ENCODE measurements around the gene DDIT4.
A peak's percentile ranks its signal among the peaks of the same experiment; 100 is the strongest.
"Not testable (repeated sequence)": the region's sequence is repeated elsewhere in the genome, so short reads cannot be mapped to it uniquely, and the experiment has no call there.

The DDIT4 gene

DNA sequence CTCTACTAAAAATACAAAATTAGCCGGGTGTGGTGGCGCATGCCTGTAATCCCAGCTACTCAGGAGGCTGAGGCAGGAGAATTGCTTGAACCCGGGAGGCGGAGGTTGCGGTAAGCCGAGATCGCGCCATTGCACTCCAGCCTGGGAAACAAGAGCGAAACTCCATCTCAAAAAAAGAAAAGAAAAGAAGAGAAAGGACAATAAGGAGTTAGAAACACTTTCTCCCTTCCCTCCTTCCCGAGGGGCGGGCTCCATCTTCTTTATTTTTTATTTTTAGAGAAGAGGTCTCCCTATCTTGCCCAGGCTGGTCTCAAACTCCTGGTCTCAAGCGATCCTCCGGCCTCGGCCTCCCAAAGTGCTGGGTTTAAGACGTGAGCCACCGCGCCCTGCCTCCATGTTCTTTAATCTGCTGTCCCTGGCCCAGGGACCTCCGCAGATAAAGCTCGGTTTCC, 23.1 kb downstream of the DDIT4 start:
- DNase-seq: not testable (repeated sequence)

DNA sequence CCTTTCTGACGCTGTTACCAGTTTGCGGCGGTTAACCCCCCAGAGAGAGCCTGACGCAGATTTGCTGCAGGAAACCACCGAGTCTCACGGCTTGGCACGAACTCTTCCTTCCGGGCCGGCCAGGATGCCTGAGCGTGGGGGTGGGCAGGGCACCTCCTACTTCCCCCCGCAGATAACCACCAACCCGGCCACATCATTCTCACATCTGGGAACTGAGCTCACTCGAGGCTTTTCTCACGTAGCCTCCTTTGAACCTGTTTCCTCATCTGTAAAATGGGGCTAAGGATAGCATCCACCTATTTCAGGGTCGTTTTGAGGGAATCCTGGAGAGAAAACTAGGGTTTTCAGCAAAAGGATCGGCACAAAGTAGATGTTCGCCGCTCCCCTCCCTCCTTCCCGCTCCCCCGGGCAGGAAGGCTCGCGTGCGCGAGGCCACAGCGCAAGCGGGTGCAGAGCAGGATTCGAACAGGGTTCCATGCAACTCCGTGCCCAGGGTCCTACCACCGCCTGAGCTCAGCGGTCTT, 23.6 kb downstream of the DDIT4 start:
- no peak for DNase-seq

DNA sequence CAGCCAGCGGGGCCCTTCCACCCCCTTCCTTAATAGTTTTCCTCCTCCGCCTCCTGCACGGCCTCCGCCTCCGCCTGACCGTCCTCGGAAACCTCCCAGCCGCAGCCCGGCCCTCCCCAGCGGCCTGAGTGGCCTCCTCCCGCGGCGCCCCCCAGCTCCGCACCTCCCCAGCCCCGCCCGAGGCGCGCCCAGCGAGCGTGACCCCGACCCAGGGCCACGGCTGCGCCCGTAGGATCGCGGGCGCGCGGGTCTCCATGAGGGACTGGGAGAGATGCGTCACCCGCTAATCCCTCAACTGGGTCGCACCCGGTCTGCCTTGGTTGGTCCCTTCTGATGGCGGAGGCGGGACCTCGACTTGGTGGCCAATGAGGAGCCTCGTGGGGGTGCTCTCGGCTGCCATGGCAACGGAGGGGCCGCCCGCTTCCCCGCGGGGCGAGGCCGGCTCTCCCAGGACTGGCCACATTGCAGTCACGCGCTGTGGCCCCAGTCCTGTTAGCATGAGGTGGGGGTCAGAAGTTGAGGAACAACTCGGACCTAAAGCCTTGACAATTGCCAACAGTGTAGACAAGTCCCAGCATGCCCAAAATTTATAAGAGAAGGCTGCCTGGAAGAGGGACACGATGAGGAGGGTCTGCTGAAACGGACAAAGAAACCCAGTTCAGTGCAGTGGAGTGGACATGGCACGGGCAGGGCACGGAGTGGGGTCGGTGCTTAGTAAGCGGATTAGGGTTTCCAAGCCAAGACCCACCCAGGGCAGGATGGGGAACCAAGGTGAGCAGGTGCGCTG, 24.3 kb downstream of the DDIT4 start:
- DNase-seq: peak; percentile 86

DNA sequence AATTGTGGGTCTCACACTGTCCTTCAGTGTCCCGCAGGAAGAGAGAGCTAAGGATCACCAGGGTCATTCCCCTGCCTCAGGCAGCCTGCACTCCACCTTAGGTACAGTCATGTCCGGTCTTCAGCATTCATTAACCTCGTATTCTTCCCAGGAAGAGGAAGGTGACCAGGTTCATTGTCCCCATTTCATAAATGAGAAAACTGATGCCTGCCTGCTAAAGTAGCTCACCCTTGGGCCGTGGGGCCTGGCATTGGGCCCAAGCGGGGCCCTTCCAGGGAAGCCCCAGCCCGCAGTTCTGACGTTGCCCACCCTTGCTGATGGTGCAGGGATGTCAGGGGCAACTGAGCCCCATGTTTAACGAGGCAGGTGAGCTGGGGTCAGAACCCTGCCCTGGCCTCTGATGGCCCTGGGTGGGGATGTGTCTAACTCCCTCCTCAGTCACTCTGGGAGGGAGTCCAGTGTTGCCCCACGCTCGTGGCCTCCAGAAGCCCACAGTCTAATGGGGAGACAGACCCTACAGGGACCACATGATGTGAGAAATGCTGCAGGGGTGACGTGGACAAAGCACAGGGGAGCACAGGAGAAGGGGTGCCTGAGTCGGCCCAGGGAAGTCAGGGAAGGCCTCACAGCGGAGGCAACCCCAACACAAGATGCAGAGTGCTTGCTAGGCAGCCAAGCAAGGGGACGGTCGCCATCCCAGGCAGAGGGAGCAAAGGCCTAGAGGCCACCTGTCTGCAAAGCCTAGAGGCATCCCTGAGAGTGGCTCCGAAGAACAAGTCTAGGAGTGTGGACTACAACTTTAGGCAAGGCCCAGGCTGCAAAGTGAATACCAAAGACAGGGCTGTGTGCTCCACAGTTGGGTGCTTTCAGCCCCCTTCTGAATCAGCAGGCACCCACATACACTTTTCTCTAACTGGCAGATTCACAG, 25.1 kb downstream of the DDIT4 start:
- no peak for DNase-seq

DNA sequence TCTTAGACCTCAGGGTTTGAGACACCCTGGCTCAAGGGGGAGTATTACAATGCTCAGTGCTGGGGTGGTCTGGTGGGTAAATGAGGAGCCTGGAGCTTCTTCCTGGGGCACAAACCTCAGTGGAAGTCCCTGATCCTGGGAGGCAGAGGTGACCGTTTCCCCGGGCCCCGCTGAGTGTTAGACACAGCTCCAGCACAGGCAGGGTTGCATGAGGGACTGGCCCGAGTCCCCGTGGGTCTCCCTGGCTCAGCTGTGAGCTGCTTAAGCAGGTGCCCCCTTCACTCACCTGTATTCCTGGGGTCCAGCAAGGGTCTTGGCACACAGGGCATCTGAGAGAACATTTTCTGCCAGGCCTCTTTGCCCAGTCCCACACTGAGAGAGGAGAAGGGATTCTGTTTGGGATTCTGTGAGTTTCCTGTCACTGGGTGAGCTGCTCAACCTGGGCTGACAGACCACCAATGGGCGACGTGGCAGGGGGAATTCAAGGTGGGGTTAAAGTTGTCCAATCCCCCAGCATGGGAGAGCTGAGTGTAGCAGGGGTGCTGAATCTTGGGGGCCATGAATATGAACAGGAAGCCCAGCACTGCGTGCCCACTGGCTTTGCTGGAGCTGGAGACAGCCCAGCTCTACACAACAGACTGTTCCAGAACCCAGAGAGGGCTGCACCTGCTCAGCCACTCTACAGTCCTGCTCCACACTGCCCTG, 29.9 kb downstream of the DDIT4 start:
- DNase-seq: no peak

DNA sequence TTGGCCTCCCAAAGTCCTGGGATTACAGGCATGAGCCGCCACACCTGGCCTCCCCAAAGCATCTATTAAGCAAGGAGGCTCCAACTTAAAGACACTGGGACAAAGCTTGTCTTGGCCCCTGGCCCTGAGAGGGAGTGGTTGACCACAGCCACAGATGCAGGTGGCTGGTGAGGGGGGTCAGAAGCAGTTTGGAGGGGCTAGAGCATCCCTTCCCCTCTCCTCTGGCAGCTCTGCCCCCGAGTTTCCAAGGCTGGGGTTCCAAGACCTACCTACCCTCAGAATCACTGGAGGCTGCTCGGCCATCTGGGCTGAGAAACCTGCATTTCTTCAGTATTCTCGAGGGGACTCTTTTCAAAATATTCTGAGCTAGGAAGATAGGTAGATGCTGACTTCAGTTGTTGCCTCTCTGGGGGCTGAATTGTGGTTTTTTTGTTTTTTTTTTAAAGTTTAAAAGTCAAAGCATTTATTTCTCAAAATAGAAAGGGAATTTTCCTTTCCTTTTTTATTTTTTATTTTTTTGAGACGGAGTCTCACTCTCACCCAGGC, 32.6 kb downstream of the DDIT4 start:
- DNase-seq: no peak

DNA sequence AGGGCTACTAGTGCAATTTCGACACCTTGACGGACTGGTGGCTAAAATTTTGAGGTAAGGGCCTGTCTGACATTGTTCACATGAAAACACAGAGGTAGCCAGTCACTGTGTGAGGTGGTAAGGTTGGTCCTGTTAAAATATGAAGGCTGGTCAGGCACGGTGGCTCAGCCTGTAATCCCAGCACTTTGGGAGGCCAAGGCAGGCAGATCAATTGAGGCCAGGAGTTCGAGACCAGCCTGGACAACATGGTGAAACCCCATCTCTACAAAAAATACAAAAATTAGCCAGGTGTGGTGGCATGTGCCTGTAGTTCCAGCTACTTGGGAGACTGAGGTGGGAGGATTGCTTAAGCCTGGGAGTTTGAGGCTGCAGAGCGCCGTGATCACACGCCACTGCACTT, 34.0 kb downstream of the DDIT4 start:
- DNase-seq: not testable (repeated sequence)

DNA sequence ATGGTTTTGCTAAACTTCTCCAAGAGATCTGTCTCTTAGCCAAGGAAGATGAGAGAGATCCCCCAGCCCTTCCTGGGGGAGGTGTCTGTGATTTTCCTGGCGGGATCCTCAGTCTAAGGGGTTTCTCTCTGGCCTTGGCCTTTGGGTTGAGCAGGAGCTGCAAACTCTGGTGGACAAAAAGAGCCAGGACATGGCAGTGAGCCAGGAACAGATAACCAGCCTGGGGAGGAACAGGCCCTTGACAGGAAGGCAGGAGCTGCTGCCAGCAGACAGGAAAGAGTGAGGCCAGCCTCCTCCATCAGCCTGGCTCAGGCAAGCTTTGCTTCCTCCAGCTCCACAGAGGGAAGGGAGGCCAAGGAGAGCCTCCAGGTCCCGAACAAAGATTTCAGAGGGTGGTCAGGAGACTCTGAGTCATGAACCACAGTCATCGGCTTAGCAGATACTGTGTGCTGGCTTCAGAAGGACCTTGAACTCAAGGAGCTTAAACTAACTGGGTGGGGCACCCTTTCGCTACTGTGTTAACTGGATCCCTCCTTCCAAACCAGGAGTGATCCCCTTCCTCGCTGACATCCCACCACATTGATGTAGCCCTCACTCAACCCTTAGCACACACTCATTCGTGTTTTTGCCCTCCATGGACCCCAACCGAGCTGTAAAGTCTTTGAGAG, 34.7 kb downstream of the DDIT4 start:
- DNase-seq: no peak

DNA sequence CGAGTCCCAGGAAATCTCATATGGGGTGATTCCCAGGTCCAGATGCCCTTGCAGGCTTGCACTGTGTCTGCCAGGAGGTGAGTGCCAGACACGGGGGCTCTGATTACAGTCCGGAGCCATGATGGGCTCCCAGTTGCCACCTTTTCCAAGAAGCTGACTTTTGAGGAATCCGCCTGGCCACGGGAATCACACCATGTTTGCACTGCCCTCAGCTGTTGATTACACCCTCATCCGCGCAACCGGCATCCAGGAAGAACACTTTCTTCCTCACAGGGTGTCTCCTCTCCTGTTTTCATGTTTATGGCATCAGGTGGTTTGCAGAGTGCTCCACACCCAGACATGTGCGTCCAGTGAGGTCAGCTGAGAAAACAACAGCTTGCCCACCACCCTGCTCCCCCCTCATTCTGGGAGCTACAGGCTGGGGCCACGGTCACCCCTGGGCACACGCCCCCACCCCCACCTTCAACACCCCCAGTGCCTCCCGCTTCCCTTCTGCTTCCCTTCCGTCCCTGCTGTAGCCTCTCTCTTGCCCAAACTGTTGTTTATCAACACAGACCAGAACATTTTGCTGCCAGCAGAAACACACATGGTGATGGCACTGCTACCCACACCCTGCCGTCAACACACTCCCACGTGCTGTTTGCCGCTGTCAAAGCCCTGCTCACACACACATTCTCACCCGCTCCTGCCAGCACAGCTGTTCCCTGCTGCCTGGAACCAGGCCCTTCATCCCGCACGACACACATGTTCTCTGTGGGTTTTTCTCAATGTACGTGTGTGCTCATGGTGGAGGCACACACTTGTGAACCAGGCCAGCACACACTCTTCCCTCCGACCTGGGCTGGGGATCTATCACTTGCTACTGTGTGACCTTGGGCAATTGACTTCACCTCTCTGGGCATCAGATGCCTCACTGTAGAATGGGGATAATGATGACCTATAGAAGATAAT, 35.8 kb downstream of the DDIT4 start:
- DNase-seq: no peak

DNA sequence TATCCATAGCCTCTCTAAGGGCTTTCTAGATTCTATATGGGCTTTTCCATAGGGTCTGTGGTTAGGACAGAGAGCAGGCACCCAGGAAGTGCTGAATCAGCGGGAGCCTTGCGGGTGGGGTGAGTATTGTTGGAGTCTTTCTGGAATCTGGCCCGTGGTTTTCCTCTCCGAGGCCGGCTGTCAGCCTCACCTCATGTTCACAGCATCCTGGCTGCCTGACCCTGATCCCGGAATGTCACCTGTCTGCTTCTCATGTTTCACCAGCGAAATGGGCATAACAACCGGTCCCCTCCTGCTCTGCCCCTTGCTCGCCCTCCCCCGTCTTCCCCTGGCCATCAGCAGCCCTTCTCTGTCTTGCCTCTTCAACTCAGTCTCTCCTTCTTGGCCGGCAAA, 36.5 kb downstream of the DDIT4 start:
- DNase-seq: peak; percentile 10

DNA sequence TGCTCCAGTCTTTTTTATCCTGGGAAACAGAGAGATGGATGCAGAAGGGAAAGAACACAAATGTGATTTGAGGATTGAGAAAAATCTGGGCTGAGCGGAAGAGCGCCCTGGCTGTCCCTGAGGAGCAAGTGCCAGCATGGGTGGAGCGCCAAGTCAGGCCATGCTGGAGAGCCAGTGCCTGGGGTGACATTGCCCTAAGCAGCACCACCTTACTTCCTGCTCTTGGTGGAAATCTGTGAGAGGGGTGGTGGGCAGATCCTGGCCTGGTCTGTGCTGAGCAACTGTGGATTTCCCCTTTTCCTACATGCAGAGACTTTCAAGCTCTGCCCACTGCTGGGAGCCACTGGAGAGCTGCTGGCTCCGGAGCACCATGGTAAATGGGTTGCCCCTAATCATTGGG, 36.9 kb downstream of the DDIT4 start:
- DNase-seq: no peak

DNA sequence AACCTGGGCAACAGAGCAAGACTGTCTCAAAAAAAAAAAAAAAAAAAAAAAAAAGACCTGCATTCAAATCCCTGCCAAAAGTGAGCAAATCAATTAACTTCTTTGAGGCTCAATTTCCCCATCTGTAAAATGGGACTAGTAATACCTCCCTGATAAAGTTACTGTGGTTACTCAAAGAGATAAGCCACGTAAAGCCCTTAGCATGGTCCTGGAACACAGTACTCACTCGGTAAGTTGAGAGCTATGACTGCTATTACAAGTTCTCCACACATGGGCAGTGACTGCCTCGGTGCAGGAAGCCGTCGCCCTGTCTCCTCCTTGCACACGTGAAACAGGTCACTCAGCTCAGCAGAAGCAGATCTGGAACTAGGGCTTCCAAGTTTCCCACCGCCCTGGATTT, 37.9 kb downstream of the DDIT4 start:
- DNase-seq: no peak

DNA sequence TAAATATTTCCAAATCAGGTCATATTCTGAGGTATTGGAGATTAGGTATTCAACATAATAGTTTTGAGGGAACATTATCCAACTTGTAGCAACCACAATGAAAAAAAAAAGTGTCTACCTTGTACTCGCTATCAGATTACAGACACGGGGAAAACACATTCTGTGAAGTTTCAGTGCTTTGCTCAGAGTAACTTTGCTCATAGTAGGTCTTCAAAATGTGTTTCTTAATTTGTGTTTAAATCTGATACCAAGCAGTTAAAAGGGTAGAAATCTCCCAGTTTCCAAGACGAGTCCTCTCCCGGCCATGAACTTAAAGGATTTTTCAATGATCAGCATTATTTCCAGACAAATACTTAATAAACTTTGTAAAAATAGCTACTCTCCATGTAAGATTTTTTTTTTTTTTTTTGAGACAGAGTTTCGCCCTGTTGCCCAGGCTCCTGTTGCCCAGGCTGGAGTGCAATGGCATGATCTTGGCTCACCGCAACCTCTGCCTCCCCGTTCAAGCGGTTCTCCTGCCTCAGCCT, 39.2 kb downstream of the DDIT4 start:
- DNase-seq: no peak

DNA sequence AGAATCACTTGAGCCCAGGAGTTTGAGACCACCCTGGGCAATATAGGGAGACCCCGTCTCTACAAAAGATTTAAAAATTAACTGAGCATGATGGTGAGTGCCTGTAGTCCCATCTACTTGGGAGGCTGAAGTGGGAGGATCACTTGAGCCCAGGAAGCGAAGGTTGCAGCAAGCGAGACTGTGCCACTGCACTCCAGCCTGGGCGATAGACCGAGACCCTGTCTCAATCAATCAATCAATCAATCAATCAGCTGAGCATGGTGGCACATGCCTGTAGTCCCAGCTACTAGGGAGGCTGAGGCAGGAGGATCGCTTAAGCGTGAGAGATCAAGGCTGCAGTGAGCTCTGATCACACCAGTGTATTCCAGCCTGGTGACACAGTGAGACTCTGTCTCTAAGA, 40.5 kb downstream of the DDIT4 start:
- DNase-seq: no peak

DNA sequence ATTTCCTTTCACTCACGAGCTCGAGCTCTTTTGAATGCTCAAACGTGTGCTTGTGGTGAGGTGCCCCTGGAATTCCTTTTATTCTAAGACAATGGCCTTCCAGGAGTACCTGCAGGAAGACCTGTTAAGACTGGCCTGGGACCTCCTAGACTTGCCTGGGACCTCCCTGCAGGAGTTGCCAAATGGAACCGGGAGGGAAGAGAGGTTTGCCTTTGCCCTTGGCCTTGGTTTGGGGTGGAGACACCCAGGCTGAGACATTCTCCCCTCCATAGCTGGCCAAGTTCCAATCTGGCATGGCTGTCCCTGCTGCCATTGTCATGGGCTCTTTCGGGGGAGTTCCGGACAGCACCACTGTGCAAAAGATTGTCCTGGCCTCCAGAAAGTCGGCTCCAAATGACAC, 41.3 kb downstream of the DDIT4 start:
- no peak for DNase-seq

DNA sequence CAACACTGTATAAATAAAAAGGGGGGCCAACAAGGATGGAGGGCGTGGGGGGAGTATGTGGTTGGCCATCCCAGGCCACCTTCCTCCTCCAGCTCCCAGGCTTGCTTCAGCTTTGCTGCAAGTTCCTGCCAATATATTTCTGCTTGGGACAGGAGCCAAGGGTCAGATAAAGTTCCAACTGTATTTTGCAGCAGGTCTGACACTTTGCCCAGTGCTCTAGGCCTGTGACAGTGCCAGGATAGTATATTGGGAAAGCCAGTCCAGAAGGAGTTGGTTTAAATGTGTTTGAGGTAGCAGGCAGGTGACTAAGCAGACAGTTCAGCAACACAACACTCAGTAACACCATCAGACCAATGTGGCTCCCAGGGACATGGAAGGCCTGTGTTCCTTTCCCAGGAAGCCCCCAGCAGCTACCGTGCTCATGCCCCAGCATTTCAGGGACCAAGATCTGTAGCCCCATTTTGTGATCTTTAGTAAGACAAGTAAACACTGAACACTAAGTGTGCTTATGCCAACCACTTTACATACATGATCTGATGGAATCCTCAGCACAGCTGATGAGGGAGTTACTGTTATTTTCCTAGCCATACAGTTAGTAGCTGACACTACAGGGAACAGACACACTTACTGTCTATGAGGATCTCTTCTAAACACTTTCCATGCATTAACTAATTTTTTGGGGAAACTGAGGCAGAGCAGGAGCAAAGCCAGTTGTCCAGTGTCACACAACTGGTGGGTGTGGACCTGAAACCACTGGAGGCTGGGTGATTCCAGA, 42.1 kb downstream of the DDIT4 start:
- no peak for DNase-seq

DNA sequence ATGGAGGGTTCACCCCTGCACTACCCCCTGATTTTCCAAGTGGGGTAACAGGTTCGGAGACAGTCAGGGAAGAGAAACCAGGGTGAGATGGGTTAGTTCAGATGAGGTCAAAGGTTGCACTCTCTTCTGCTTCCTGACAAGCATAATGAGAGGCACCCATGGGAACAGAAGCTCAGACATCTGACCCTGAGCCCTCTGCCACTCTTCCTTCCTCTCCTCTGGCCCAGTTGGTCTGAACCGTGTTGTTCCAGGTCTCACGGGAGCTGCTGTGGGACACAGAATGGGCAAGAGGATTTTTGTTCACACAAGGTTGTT, 42.6 kb downstream of the DDIT4 start:
- no peak for DNase-seq

DNA sequence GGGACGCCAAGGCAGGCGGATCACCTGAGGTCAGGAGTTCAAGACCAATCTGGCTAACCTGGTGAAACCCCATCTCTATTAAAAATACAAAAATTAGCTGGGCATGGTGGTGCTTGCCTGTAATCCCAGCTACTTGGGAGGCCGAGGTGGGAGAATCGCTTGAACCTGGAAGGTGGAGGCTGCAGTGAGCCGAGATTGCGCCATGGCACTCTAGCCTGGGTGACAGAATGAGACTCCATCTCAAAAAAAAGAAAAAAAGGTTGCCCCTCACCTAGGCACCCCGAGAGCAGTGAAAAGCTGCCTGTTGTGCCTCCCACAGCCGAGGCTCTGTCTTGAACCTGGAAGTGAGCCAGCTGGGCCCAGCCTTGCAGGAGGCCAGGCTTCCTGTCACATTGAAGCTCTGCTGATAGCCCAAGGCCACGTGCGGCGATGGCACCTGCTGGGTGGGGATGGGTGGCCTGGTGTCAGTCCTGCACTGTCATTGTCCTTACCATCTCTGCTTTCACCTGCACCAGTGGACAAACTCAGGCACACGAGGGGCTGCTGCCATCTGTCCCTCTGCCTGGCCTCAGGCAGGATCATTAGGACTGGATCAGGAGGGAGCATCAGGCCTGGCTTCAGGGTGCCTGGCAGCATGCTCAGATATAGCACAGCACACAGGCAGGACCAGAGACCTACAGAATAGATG, 43.2 kb downstream of the DDIT4 start:
- DNase-seq: no peak

DNA sequence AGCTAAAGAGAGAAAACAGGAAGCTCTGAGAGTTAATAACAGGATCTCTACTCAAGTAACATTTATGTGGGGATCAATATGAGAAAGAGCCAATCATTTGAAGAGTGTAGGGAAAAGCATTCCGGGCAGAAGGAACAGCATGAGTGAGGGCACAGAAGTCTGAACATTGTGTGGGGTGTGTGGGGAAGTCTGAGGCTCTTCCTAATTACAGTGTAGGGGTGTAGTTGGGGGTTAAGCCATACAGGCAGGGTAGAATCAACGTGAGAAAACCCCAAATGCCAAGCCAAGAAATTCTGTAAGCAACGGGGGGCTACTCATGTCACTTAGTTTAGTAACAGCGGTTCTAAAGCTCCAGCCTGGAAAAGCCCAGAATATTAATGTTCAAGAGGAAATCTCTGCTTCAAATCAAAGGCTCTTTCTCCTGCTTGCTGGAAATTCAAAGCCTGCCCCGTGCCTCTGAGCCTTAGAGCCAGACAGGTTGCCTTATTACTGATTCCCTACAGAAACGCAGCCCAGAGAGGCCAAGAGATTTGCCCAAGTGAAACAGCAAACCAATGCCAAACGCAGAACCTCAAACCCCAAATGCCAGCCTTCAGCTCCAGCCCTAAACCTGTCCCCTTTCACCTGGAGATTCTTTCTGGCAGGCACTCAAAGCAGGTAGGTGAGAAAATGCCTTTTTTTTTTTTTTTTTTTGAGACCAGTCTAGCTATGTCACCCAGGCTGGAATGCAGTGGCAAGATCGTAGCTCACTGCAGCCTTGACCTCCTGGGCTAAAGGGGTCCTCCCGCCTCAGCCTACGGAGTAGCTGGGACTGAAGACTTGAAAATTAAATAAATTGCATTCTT, 44.9 kb downstream of the DDIT4 start:
- DNase-seq: no peak
